HG03039 (cell line): ENCODE results near the gene TMC8.

Experiments used
- ATAC-seq: cut with Tn5 transposase; IDR thresholded peaks from one replicate; pipeline ENCODE4 v1.9.1; 2021; ENCODE audit warnings: mild to moderate bottlenecking, moderate library complexity; ENCODE audit not compliant: unreplicated experiment

The TMC8 gene

GRCh38 chr17:78124081-78124835 is 6.3 kb upstream of the TMC8 start:
- no peak for ATAC-seq

- ATAC-seq = no peak
Measured at GRCh38 chr17:78124836-78125137, 5.8 kb upstream of the TMC8 start.

DNA sequence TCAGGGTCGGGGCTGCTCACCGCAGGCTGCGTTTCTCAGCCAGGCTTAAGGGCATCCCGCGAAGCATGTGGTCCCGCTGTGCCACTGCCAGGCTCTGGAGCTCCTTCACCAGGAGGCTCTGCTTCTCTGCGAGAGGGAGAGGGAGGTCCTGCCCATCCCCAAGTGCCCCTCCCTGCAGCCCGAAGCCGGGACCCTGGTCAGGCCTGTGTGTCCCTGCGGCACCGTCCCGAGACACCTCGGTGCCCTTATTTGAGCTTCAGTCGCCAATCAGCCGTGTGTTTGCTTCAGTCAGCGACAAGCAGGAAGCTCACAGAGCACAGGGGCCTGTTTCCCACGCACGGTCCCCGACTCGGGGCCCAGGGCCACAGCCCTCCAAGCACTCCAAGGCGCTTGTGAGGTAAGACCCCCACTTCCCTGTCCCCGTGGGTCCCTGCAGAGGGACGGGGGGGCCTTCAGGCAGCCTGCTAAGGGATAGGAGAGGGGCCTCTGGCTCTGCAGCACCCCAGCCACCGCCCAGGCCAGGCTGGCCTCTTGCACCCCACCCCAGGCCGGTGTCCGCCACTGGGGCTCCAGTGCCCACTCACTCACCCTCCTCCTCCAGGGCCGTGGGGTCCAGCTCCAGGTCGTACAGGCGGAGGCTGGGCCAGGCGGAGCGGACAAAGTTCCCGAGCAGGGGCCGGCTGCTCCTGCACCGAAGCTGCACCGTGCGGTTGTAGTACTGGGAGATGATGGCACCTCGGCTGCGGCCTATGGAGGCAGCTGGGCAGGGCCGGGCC is 5.2 kb upstream of the TMC8 start:
- ATAC-seq = no peak

DNA sequence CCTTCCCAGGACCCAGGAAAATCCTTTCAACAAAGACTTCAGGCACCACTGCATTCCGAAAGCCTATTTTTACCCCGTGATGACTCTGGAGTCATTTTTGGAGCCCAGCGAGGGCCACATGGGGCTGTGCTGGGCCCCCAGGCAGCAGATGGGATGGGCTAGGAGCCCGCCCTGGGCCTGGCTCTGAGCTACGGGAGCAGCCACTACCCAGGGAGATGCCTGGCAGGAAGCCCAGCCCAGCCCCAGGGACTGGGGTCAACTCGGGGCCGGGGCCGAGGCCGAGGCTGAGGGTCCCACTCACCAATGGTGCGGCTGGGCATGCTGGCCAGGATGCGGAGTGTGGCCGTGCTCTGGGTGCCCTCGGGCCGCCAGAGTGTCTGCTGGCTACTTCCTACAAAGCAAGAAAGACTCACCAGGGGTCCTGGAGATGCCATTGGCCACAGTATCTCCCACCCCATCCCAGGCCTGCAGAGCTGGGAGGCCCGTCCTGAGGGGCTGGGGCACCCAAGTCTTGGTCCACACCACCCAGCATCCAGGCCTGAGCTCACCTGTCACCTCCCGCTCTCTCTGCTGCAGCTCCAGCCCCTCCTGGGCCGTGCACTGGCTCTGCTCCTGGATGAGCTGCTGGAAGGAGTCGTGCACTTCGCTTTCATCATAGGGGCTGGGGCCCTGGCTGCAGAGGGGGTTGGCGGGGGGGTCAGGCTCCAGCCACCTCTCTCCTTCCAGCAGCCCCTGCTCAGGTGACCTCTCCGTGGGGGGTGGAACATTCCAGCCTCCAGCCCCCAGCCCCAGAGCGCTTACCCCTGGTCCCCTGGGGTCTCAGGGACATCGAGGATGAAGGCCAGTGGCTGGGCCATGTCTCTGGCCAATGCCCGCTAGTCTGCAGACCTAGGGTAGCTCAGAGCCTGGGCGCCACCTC is 4.3 kb upstream of the TMC8 start:
- ATAC-seq = no peak

DNA sequence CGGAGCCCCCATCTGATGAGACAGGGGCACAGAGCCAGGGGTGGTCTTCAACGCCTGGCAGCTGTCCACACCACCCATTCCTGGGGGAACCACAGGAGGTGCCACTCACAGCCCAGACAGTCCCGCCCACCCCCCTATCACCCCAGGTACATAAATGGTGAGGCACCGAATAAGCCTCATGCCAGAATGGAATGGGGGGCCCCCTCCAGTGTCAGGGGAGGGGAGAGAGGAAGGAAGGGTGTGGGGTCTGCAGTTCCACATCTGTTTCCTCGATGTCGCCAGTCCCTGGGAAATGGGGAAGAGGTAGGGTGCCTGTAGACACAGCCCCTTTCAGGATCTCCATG is 3.7 kb upstream of the TMC8 start:
- ATAC-seq = no peak

DNA sequence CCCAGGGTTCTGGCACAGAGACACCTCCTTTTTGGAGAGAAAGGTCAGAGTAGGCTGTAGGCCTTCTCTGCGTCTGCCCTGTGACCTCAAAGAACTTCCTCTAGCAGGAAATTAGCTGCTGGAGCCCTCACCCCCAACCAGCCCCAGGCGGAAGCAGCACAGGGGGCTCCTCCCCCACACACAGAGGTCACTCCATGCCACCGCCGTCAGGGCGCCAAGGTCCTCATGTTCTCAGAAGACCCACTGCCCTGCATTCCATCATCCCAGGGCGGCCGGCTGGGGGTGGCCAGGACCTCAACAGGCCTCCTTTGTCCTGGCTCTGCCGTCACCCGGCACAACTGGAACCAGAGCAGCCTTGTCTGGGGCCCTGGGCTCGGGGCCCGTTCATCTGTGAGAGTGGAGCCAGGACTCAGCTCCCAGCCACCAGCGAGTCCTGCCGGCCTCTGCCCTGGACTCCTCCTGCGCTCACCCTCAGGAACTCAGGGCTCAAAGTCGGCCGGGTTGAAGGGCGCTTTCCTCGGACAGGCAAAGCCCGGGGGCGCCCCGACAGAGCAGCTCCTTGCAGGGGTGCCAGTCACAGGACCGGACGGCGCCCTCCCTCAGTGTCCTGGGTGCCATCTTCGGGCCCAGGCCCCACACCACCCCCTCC is 3.2 kb upstream of the TMC8 start:
- no peak for ATAC-seq

GRCh38 chr17:78127888-78128550 is 2.6 kb upstream of the TMC8 start:
- no peak for ATAC-seq

- ATAC-seq = no peak
Measured at GRCh38 chr17:78128551-78129350, 1.8 kb upstream of the TMC8 start, which contains the start of gene TMC6. TSS of gene TMC6 (minus strand) at chr17:78128755. CDS start at chr17:78126832, 1,923 bp downstream.

GRCh38 chr17:78129351-78130089 is 1.1 kb upstream of the TMC8 start:
- ATAC-seq = no peak

DNA sequence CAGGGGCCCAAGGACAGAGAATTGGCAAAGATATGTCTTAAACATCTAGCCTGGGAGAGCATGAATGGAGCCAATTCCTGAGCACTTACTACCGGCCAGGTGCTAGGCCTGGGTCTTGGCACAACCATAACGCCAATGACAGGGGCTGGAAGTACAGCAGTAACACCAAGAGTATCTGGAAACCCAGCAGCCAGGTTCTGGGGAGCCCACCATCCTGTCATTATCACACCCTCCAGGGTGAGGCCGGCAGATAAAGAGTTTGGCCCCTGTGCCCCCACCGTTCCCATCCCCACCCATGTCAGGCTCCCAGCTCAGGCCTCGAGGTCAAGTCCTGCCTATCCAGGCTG is 508 bp upstream of the TMC8 start:
- no peak for ATAC-seq

DNA sequence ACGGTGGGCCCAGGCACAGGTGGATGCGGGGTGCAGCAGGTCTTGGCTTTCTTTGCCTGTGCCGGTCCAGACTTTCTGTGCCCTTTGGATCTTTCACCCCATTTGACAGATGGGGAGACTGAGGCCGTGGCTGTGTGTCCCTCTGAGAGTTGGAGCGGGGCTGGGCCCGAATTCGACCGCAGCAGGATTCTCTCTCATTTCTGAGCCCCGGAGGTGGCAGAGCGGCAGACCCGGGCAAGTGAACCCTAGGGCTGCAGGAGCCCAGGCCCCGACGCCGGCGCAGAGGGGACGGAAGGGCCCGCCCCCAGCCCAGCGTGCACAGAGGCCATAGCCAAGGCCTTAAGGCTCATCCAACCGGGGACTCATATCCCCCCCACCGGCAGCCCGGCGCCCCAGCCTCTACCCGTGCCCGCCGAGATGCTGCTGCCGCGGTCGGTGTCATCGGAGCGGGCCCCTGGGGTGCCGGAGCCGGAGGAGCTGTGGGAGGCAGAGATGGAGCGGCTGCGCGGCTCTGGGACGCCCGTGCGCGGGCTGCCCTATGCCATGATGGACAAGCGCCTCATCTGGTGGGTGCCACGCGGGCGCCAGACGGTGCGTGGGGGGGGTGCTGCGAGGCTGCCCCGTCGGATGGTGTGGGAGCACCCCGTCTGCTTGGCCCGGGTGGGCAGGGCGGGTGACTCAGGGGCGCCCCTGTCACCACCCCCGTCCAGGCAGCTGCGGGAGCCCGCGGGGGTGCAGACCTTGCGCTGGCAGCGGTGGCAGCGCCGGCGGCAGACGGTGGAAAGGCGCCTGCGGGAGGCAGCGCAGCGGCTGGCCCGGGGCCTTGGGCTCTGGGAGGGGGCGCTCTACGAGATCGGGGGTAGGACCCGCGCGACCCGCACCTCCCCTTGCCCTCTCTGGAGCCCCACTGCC is 857 bp downstream of the TMC8 start:
- no peak for ATAC-seq

DNA sequence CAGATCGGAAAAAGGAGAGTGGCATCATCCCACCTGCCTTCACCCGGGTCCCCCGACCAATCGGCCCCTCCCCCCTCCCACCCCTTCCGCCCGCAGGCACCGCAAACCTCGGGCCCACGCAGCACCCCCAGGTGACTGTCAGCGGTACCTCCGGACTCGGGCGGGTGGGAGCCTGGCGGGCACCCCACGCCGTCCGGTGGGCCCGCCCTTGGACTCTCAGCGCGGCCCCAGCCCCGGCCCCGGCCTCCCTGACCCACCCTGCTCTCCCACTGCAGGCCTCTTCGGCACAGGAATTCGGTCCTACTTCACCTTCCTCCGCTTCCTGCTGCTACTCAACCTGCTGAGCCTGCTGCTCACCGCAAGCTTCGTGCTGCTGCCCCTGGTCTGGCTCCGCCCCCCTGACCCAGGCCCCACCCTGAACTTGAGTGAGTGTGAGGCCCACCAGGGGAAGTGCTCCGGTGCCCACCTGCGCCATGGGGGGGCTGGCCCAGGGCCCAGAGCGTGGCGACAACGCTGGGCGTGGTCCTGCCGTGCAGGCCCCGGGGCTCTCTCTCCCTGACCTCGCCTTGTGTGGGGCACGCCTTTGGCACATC is 1.6 kb downstream of the TMC8 start:
- no peak for ATAC-seq

DNA sequence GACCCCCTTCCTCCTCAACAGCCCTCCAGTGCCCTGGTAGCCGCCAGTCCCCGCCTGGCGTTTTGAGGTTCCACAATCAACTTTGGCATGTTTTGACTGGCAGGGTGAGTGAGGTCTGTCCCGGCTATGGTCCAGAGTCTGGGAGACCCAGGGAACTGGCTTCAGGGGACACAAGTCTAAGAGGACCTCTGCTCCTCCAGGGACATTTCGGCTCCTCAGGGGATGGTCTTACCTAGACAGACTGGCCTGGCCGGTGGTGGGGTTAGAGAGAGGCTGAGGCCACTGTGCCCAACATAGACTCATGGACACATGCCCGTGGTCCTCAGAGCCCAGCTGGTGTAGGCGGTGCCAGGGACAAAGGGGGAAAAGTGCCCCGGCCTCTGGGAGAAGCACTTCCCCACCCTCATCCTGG is 2.2 kb downstream of the TMC8 start:
- ATAC-seq = no peak

- no peak for ATAC-seq
Measured at GRCh38 chr17:78133179-78133951, 2.8 kb downstream of the TMC8 start.

GRCh38 chr17:78133971-78134898 is 3.7 kb downstream of the TMC8 start:
- no peak for ATAC-seq

DNA sequence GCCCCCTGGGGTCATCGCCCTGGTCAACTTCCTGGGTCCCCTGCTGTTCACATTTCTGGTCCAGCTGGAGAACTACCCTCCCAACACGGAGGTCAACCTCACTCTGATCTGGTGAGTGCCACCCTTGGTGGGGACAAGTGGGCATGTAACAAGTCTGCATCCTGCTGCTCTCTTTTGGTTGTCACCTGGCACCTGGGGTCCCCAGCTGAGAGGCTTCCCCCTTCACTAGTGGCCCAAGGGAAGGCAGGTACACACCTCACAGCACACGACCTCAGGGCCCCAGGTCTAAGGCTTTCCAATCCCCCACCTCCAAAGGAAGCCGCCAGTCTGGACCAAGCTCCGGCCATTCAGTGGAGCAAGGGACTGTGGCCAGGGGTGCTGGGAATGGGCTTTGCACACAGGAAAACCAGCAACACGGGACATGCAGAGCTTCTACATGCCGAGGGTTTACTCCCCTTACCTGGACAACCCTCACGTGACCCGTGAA is 4.4 kb downstream of the TMC8 start:
- ATAC-seq = no peak
